Spleen (tissue), 11 donors: Measurements from ENCODE around the gene PXYLP1. TPM values are rescaled to one million over a fixed set of nuclear protein-coding genes. Genes with fewer than 3 reads are reported as not detected.

Source experiments
- DNase-seq: peaks from one replicate; pipeline ENCODE4 v3.0.0-alpha.2; 2020
- H3K27ac ChIP-seq, 8 donors: fragments of 200-600 bp; sonication (generic) in 7 of 8; 1 replicate in 4 of 8; 2 replicates in 4 of 8; pipeline versions ENCODE4 v1.5.0 to v1.8.0; 2016 to 2021; ENCODE audit warnings: inconsistent platforms in 4 of 8, mild to moderate bottlenecking in 4 of 8, moderate library complexity in 1 of 8
- H3K27me3 ChIP-seq, 7 donors: fragments of 200-600 bp; sonication (generic) in 6 of 7; replicated peaks in 1 of 7; 1 replicate in 4 of 7; 2 replicates in 3 of 7; pipeline versions ENCODE4 v1.5.0 to v1.8.0; 2016 to 2021; ENCODE audit warnings: inconsistent platforms in 3 of 7, mild to moderate bottlenecking in 1 of 7
- H3K36me3 ChIP-seq, 6 donors: fragments of 200-600 bp; sonication (generic) in 5 of 6; 1 replicate in 4 of 6; 2 replicates in 2 of 6; pipeline versions ENCODE4 v1.5.0 to v1.8.0; 2016 to 2021; ENCODE audit warnings: inconsistent platforms in 2 of 6
- H3K4me1 ChIP-seq, 6 donors: fragments of 200-600 bp; sonication (generic) in 5 of 6; 1 replicate in 3 of 6; 2 replicates in 3 of 6; pipeline versions ENCODE4 v1.5.0 to v1.8.0; 2016 to 2021; ENCODE audit warnings: inconsistent platforms in 3 of 6
- H3K4me3 ChIP-seq, 8 donors: fragments of 200-600 bp; sonication (generic) in 7 of 8; 1 replicate in 4 of 8; 2 replicates in 4 of 8; pipeline versions ENCODE4 v1.5.0 to v1.8.0; 2016 to 2021; ENCODE audit warnings: inconsistent platforms in 4 of 8, mild to moderate bottlenecking in 4 of 8, moderate library complexity in 2 of 8
- H3K9me3 ChIP-seq, 8 donors: fragments of 200-600 bp; sonication (generic) in 7 of 8; 1 replicate in 4 of 8; 2 replicates in 4 of 8; pipeline versions ENCODE4 v1.5.0 to v1.8.0; 2016 to 2021; ENCODE audit warnings: inconsistent platforms in 4 of 8
- CTCF ChIP-seq, 11 experiments: fragments of 200-600 bp in 7 of 11; fragments of 450-650 bp in 4 of 11; sonication (generic) in 4 of 11; IDR thresholded peaks in 8 of 11; conservative IDR thresholded peaks in 3 of 11; 1 replicate in 7 of 11; 2 replicates in 4 of 11; pipeline versions ENCODE4 v1.4.0 to v1.8.0; 2016 to 2021; ENCODE audit warnings: antibody characterized with exemption in 11 of 11, inconsistent platforms in 4 of 11, mild to moderate bottlenecking in 1 of 11
- POLR2A ChIP-seq, 3 donors: fragments of 450-650 bp; IDR thresholded peaks; one replicate each; pipeline ENCODE4 v1.5.1; 2017; ENCODE audit warnings: antibody characterized with exemption in 3 of 3, mild to moderate bottlenecking in 1 of 3
- POLR2AphosphoS5 ChIP-seq, 3 donors: sonication (generic); formaldehyde crosslinking; IDR thresholded peaks; one replicate each; pipeline ENCODE4 v1.5.1; 2017; ENCODE audit warnings: antibody characterized with exemption in 3 of 3
- WGBS, 5 donors: extraction: QIAGEN DNeasy Blood & Tissue Kit in 3 of 5; methylation state at CpG; one replicate each; pipeline versions ENCODE4 v1.1.5 to v1.1.7; 2013 to 2018; 5-methylcytosine and 5-hydroxymethylcytosine counted together
- intact Hi-C: fragments of 100-400 bp; cut with DNase I; formaldehyde crosslinking; loops from one replicate; pipeline ENCODE4 v1.15.0; 2023; ENCODE audit warnings: low total_unique reads
- polyA plus RNA-seq, 3 donors: library from polyadenylated mRNA; stranded (reverse); fragments of 200-250 nt; gene quantifications; one replicate each; pipeline ENCODE4 v1.2.1, GENCODE V29; 2013
- total RNA-seq, 7 donors: library from RNA; depleted of rRNA in 3 of 7; stranded (reverse); fragments of >200 nt in 3 of 7; fragmentation: NEBNext Ultra II Directional in 4 of 7; extraction: Animal tissue kit (Norgen Biotek cat#: 25700) in 4 of 7; gene quantifications; one replicate each; pipeline versions ENCODE4 v1.1.0 to v1.2.1, GENCODE V29; 2016 to 2021
- donor health status: healthy with polysubstance abuse.
- donor health status: DM: no; HTN: no; CAD: no; lungs with moderate emphysema.
- donor health status: DM: no; HTN: no; CAD: no.
- donor health status: Bipolar disorder and iron deficiency.
- donor health status: healthy.
- donor health status: DM: no; HTN: no; CAD: no.
- donor health status: DM: yes; HTN: yes; CAD: no.

The PXYLP1 gene
- total and polyA plus RNA-seq, 10 donors, result 2.9 to 15.6 (median 7.4) TPM

GRCh38 chr3:141341536-141341935 is 109.9 kb downstream of the PXYLP1 start:
- TF ChIP-seq CTCF (IDR thresholded peaks at IDR 0.05 in 8 of 11, conservative IDR thresholded peaks at IDR 0.05 in 3 of 11) (no peak), POLR2AphosphoS5 (IDR thresholded peaks at IDR 0.05) (no peak), POLR2A (IDR thresholded peaks at IDR 0.05) (no peak)
- Histone ChIP-seq H3K4me1 (peaks cover 0 to 10% (median 4%) of the 10 kb centered on the region in 6 donors), H3K36me3 (no peaks in the 10 kb centered on the region), H3K4me3 (no peak overlapping the region), H3K27me3 (no peaks in the 10 kb centered on the region), H3K27ac (no peak overlapping the region), H3K9me3 (peaks cover 0 to 6% (median 0%) of the 10 kb centered on the region in 8 donors)
- WGBS, 5 donors, result 86 to 100% (median 95%) methylated on average over 1 of the region's 1 CpG
- intact Hi-C loops, result no loop called here
- no peak for DNase-seq

DNA sequence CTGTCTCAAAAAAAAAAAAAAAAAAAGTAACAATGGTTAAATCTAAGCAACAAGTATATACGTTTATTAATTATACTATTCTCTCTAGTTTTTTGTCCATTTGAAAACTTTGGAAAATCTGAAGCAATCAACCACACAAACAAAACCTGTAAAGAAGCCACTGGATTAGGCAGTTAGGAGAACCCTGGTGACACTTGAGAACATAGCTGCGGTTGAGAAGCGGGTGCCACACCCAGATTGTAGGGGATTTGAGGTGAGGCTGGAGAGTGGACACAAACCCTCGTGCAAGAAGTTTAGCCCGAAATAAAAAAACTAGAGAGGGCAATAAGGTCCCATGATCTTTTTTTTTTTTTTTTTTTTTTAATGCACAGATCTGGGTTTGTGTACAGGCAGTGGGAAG is 110.8 kb downstream of the PXYLP1 start:
- peaks cover 0 to 3% (median under 1%) of the 10 kb centered on the region in 6 donors for H3K4me1 ChIP-seq
- no peaks in the 10 kb centered on the region for H3K36me3 ChIP-seq
- DNase-seq, result no peak
- WGBS, 5 donors, result 80 to 94% (median 88%) methylated on average over 5 of the region's 5 CpGs
- no peak overlapping the region for H3K4me3 ChIP-seq
- TF ChIP-seq POLR2A (IDR thresholded peaks at IDR 0.05) (no peak), POLR2AphosphoS5 (IDR thresholded peaks at IDR 0.05) (no peak), CTCF (IDR thresholded peaks at IDR 0.05 in 8 of 11, conservative IDR thresholded peaks at IDR 0.05 in 3 of 11) (no peak)
- H3K9me3 ChIP-seq, result peaks cover 0 to 6% (median 0%) of the 10 kb centered on the region in 8 donors
- no peaks in the 10 kb centered on the region for H3K27me3 ChIP-seq
- H3K27ac ChIP-seq, result no peak overlapping the region
- intact Hi-C loops, result no loop called here

DNA sequence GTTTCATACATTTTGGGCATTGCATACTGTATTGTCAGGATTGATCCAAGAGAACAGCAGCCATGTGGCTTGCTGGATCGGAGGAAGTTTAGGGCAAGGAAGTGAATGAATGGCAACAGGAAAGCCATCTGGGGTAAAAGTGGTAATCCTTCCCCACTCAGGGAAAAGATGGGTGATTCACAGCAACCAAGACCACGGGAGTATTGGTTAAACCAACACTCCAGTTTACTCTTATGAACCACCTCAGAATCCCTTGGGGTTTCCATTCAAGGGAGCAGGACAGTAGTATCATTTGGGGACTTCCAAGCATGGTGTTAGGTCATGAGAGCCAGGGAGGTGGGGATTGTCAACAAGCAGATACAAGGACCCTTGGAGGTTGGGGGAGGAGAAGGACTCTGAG is 111.5 kb downstream of the PXYLP1 start:
- 64 to 81% (median 70%) methylated on average over 2 of the region's 2 CpGs for WGBS, 5 donors
- TF ChIP-seq CTCF (IDR thresholded peaks at IDR 0.05 in 8 of 11, conservative IDR thresholded peaks at IDR 0.05 in 3 of 11), result no peak
- TF ChIP-seq POLR2AphosphoS5 (IDR thresholded peaks at IDR 0.05), result no peak
- no peak for TF ChIP-seq POLR2A (IDR thresholded peaks at IDR 0.05)
- Histone ChIP-seq H3K36me3 (no peaks in the 10 kb centered on the region), H3K4me3 (no peak overlapping the region), H3K4me1 (no peaks in the 10 kb centered on the region), H3K27me3 (no peaks in the 10 kb centered on the region), H3K9me3 (peaks cover 0 to 6% (median 0%) of the 10 kb centered on the region in 8 donors), H3K27ac (no peak overlapping the region)
- intact Hi-C loops, result no loop called here
- DNase-seq, result no peak

GRCh38 chr3:141343865-141344271 is 112.2 kb downstream of the PXYLP1 start:
- Histone ChIP-seq H3K36me3 (no peaks in the 10 kb centered on the region), H3K4me3 (no peak overlapping the region), H3K9me3 (peaks cover 0 to 6% (median 0%) of the 10 kb centered on the region in 8 donors), H3K4me1 (no peaks in the 10 kb centered on the region), H3K27me3 (no peaks in the 10 kb centered on the region), H3K27ac (no peak overlapping the region)
- 75 to 88% (median 86%) methylated on average over 3 of the region's 3 CpGs for WGBS, 5 donors
- intact Hi-C loops, result no loop called here
- no peak for DNase-seq
- TF ChIP-seq POLR2AphosphoS5 (IDR thresholded peaks at IDR 0.05), result no peak
- TF ChIP-seq CTCF (IDR thresholded peaks at IDR 0.05 in 8 of 11, conservative IDR thresholded peaks at IDR 0.05 in 3 of 11), result no peak
- TF ChIP-seq POLR2A (IDR thresholded peaks at IDR 0.05), result no peak

Other genes starting within 250 kb of the PXYLP1 start
- gene SPSB4, start 180.5 kb upstream of the PXYLP1 start, total RNA-seq, result 10 to 100 TPM in 3 of 7 donors, 1 to 10 TPM in 4; 5.5 to 10.7 (median 6.5) TPM
- 1 to 10 TPM in 1 of 3 donors, under 1 TPM in 2; 0.87 to 2.5 (median 0.91) TPM for gene SPSB4, start 180.5 kb upstream of the PXYLP1 start, polyA plus RNA-seq
- 100 to 1,000 TPM in 2 of 7 donors, 10 to 100 TPM in 5; 42.8 to 122 (median 73.7) TPM for gene ZBTB38, start 136.7 kb downstream of the PXYLP1 start, total RNA-seq
- 1 to 10 TPM; 4.8 to 8.4 (median 5.6) TPM for gene ZBTB38, start 136.7 kb downstream of the PXYLP1 start, polyA plus RNA-seq